GM12873 (cell line): ENCODE data around the gene OIT3.

ENCODE experiments used
- CTCF ChIP-seq: IDR thresholded peaks from 2 replicates; pipeline ENCODE4 v1.5.1; 2012; ENCODE audit warnings: low read depth, mild to moderate bottlenecking, moderate library complexity, low read length, control low read depth; ENCODE audit not compliant: insufficient read depth; ENCODE audit errors: missing control alignments

Gene OIT3

GRCh38 chr10:72981882-72982529, 88.5 kb downstream of the OIT3 start:
- no peak for TF ChIP-seq CTCF
